A549 (cell line): Measurements from ENCODE around the gene SKI.

ENCODE experiments used
- ESRRA ChIP-seq: fragments of 150-350 bp; IDR thresholded peaks from 2 replicates; pipeline ENCODE4 v1.6.1; 2014; ENCODE audit warnings: mild to moderate bottlenecking, low read length, borderline replicate concordance
- PBX3 ChIP-seq: IDR thresholded peaks from 2 replicates; pipeline ENCODE4 v1.6.1; 2012
- POLR2A ChIP-seq: IDR thresholded peaks from 2 replicates; pipeline ENCODE4 v1.6.1; 2012; ENCODE audit warnings: mild to moderate bottlenecking, low read length
- RAD21 ChIP-seq, 2 experiments: fragments of >200 bp in 1 of 2; sonication (Bioruptor Twin) in 1 of 2; formaldehyde crosslinking in 1 of 2; IDR thresholded peaks in 1 of 2; conservative IDR thresholded peaks in 1 of 2; 2 replicates in 1 of 2; 3 replicates in 1 of 2; pipeline ENCODE4 v1.6.1; 2012 to 2018; ENCODE audit warnings: inconsistent platforms in 1 of 2
- TF ChIP-seq, protein P1 (sequence below): fragments of >200 bp; sonication (Bioruptor Twin); formaldehyde crosslinking; IDR thresholded peaks from 3 replicates; pipeline ENCODE4 v1.5.1; 2016
- TF ChIP-seq, protein P2 (sequence below): fragments of >200 bp; sonication (Bioruptor Twin); formaldehyde crosslinking; IDR thresholded peaks from 3 replicates; pipeline ENCODE4 v1.6.1; 2016

- TF ChIP-seq, protein P1, sequence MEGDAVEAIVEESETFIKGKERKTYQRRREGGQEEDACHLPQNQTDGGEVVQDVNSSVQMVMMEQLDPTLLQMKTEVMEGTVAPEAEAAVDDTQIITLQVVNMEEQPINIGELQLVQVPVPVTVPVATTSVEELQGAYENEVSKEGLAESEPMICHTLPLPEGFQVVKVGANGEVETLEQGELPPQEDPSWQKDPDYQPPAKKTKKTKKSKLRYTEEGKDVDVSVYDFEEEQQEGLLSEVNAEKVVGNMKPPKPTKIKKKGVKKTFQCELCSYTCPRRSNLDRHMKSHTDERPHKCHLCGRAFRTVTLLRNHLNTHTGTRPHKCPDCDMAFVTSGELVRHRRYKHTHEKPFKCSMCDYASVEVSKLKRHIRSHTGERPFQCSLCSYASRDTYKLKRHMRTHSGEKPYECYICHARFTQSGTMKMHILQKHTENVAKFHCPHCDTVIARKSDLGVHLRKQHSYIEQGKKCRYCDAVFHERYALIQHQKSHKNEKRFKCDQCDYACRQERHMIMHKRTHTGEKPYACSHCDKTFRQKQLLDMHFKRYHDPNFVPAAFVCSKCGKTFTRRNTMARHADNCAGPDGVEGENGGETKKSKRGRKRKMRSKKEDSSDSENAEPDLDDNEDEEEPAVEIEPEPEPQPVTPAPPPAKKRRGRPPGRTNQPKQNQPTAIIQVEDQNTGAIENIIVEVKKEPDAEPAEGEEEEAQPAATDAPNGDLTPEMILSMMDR = no peak
- TF ChIP-seq RAD21 (conservative IDR thresholded peaks at IDR 0.05 in 1 of 2, IDR thresholded peaks at IDR 0.05 in 1 of 2) = no peak
- no peak for TF ChIP-seq PBX3
- no peak for TF ChIP-seq ESRRA
- TF ChIP-seq POLR2A = no peak
- TF ChIP-seq, protein P2, sequence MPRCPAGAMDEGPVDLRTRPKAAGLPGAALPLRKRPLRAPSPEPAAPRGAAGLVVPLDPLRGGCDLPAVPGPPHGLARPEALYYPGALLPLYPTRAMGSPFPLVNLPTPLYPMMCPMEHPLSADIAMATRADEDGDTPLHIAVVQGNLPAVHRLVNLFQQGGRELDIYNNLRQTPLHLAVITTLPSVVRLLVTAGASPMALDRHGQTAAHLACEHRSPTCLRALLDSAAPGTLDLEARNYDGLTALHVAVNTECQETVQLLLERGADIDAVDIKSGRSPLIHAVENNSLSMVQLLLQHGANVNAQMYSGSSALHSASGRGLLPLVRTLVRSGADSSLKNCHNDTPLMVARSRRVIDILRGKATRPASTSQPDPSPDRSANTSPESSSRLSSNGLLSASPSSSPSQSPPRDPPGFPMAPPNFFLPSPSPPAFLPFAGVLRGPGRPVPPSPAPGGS = no peak
Measured at GRCh38 chr1:2284932-2285331, 56.8 kb downstream of the SKI start.
